PC-3 (cell line): Measurements from ENCODE around the gene TFAP2B.

Experiments
- EZH2 ChIP-seq: fragments of 300-600 bp; sonication (generic); IDR thresholded peaks from one replicate; pipeline ENCODE4 v1.6.1; 2017; ENCODE audit warnings: antibody characterized with exemption, mild to moderate bottlenecking, low read length; ENCODE audit not compliant: unreplicated experiment
- EZH2phosphoT487 ChIP-seq: fragments of 300-600 bp; sonication (generic); IDR thresholded peaks from 2 replicates; pipeline ENCODE4 v1.6.1; 2018; ENCODE audit warnings: mild to moderate bottlenecking, antibody characterized with exemption, low read length, borderline replicate concordance
- TF ChIP-seq, protein P1 (sequence below): fragments of 300-600 bp; sonication (generic); conservative IDR thresholded peaks from 2 replicates; pipeline ENCODE4 v1.5.1; 2017; ENCODE audit warnings: antibody characterized with exemption, low read depth, mild to moderate bottlenecking, low read length

- no peak for TF ChIP-seq EZH2phosphoT487
- TF ChIP-seq, protein P1, sequence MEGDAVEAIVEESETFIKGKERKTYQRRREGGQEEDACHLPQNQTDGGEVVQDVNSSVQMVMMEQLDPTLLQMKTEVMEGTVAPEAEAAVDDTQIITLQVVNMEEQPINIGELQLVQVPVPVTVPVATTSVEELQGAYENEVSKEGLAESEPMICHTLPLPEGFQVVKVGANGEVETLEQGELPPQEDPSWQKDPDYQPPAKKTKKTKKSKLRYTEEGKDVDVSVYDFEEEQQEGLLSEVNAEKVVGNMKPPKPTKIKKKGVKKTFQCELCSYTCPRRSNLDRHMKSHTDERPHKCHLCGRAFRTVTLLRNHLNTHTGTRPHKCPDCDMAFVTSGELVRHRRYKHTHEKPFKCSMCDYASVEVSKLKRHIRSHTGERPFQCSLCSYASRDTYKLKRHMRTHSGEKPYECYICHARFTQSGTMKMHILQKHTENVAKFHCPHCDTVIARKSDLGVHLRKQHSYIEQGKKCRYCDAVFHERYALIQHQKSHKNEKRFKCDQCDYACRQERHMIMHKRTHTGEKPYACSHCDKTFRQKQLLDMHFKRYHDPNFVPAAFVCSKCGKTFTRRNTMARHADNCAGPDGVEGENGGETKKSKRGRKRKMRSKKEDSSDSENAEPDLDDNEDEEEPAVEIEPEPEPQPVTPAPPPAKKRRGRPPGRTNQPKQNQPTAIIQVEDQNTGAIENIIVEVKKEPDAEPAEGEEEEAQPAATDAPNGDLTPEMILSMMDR = no peak
- no peak for TF ChIP-seq EZH2
These were observed 1.6 kb upstream of the TFAP2B start for GRCh38 chr6:50816947-50817645.
